Tibial nerve (tissue), 4 donors: ENCODE measurements around the gene DUOXA2. TPM values are rescaled to one million over a fixed set of nuclear protein-coding genes. Genes with fewer than 3 reads are reported as not detected.
A peak's percentile ranks its signal among the peaks of the same experiment; 100 is the strongest.
"Not testable (repeated sequence)": the region's sequence is repeated elsewhere in the genome, so short reads cannot be mapped to it uniquely, and the experiment has no call there.

Experiments
- DNase-seq, 2 donors: peaks; one replicate each; pipeline ENCODE4 v3.0.0-alpha.2; 2019; ENCODE audit warnings: low spot score in 2 of 2
- H3K27ac ChIP-seq, 4 donors: fragments of 200-600 bp; sonication (generic) in 3 of 4; one replicate each; pipeline ENCODE4 v1.5.1; 2017 to 2019; ENCODE audit warnings: mild to moderate bottlenecking in 1 of 4
- H3K27me3 ChIP-seq, 2 donors: fragments of 200-600 bp; sonication (generic) in 1 of 2; one replicate each; pipeline versions ENCODE4 v1.5.1 to v1.6.0; 2017 to 2019
- H3K36me3 ChIP-seq, 3 donors: fragments of 200-600 bp; sonication (generic); one replicate each; pipeline ENCODE4 v1.5.1; 2018 to 2019
- H3K4me1 ChIP-seq, 4 donors: fragments of 200-600 bp; sonication (generic) in 3 of 4; one replicate each; pipeline ENCODE4 v1.5.1; 2017 to 2019
- H3K4me3 ChIP-seq, 4 donors: fragments of 200-600 bp; sonication (generic) in 3 of 4; one replicate each; pipeline ENCODE4 v1.5.1; 2017 to 2019; ENCODE audit warnings: mild to moderate bottlenecking in 1 of 4, moderate library complexity in 1 of 4
- H3K9me3 ChIP-seq, 4 donors: fragments of 200-600 bp; sonication (generic) in 3 of 4; one replicate each; pipeline ENCODE4 v1.5.1; 2017 to 2019
- EP300 ChIP-seq, 2 donors: sonication (generic); formaldehyde crosslinking; IDR thresholded peaks; one replicate each; pipeline ENCODE4 v1.6.1; 2017; ENCODE audit warnings: antibody characterized with exemption in 2 of 2, mild to moderate bottlenecking in 1 of 2
- POLR2A ChIP-seq, 2 donors: fragments of 450-650 bp; IDR thresholded peaks; one replicate each; pipeline ENCODE4 v1.6.1; 2017; ENCODE audit warnings: antibody characterized with exemption in 2 of 2, mild to moderate bottlenecking in 2 of 2, moderate library complexity in 2 of 2
- WGBS, 2 donors: methylation state at CpG; one replicate each; pipeline ENCODE4 v1.1.5; 2018; 5-methylcytosine and 5-hydroxymethylcytosine counted together
- total RNA-seq, 4 donors: library from RNA; depleted of rRNA; stranded (reverse); fragments of >200 nt; gene quantifications; one replicate each; pipeline ENCODE4 v1.1.0, GENCODE V29; 2016
- TF ChIP-seq, protein P1 (sequence below), 5 experiments: fragments of 200-600 bp in 3 of 5; fragments of 450-650 bp in 2 of 5; sonication (generic) in 3 of 5; IDR thresholded peaks; one replicate each; pipeline ENCODE4 v1.5.1; 2016 to 2019; ENCODE audit warnings: antibody characterized with exemption in 5 of 5, mild to moderate bottlenecking in 3 of 5, moderate library complexity in 2 of 5

DUOXA2 gene
- total RNA-seq, 4 donors from 2014 or later: not detected

DNA sequence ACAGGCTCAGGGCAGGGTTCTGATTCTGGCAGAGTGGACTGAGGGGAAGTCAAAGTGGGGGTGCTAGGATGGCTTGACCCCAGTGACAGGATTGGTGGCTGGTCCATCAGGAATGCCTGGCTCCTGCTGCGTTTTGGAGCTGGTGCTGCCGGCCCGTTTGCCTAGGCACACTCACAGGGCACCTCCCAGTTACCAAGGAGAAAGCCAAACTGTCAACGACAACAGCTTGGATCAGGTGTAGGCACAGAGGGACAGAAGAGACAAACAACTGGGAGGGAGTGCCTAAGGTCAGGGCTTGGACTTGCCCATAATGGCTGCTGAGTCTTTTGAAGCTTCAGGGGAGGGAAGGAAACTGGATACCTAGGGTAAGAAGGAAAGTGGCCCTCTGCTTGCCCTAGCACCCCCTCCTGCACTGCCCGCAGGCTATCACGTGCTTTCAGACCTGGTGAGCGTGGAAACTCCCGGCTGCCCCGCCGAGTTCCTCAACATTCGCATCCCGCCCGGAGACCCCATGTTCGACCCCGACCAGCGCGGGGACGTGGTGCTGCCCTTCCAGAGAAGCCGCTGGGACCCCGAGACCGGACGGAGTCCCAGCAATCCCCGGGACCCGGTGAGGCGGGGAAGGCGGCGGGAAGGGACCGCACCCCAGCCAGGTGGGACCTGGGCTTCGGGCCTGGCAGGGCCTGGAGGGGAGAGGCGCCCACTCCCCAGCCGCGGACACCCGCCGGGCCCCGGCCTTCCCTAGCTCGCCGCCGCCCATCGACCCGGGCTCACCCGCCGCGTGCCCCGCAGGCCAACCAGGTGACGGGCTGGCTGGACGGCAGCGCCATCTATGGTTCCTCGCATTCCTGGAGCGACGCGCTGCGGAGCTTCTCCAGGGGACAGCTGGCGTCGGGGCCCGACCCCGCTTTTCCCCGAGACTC is 20.8 kb downstream of the DUOXA2 start:
- H3K4me3 ChIP-seq: peak overlapping the region in 2 of 4 donors; percentile 21 to 26
- TF ChIP-seq, protein P1, sequence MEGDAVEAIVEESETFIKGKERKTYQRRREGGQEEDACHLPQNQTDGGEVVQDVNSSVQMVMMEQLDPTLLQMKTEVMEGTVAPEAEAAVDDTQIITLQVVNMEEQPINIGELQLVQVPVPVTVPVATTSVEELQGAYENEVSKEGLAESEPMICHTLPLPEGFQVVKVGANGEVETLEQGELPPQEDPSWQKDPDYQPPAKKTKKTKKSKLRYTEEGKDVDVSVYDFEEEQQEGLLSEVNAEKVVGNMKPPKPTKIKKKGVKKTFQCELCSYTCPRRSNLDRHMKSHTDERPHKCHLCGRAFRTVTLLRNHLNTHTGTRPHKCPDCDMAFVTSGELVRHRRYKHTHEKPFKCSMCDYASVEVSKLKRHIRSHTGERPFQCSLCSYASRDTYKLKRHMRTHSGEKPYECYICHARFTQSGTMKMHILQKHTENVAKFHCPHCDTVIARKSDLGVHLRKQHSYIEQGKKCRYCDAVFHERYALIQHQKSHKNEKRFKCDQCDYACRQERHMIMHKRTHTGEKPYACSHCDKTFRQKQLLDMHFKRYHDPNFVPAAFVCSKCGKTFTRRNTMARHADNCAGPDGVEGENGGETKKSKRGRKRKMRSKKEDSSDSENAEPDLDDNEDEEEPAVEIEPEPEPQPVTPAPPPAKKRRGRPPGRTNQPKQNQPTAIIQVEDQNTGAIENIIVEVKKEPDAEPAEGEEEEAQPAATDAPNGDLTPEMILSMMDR (IDR thresholded peaks at IDR 0.05): peak in 1 of 5 experiments; percentile 12
- TF ChIP-seq EP300 (IDR thresholded peaks at IDR 0.05): no peak
- no peak for TF ChIP-seq POLR2A (IDR thresholded peaks at IDR 0.05)
- DNase-seq: no peak
- H3K27ac ChIP-seq: no peak overlapping the region
- WGBS, 2 donors: 11 to 16% methylated on average over 33 to 37 of the region's 57 CpGs
- peaks cover 0 to 14% (median 8%) of the 10 kb centered on the region in 4 donors for H3K4me1 ChIP-seq
- no peaks in the 10 kb centered on the region for H3K36me3 ChIP-seq
- H3K27me3 ChIP-seq: peaks cover 0 to 46% of the 10 kb centered on the region in 2 donors
- H3K9me3 ChIP-seq: no peaks in the 10 kb centered on the region

DNA sequence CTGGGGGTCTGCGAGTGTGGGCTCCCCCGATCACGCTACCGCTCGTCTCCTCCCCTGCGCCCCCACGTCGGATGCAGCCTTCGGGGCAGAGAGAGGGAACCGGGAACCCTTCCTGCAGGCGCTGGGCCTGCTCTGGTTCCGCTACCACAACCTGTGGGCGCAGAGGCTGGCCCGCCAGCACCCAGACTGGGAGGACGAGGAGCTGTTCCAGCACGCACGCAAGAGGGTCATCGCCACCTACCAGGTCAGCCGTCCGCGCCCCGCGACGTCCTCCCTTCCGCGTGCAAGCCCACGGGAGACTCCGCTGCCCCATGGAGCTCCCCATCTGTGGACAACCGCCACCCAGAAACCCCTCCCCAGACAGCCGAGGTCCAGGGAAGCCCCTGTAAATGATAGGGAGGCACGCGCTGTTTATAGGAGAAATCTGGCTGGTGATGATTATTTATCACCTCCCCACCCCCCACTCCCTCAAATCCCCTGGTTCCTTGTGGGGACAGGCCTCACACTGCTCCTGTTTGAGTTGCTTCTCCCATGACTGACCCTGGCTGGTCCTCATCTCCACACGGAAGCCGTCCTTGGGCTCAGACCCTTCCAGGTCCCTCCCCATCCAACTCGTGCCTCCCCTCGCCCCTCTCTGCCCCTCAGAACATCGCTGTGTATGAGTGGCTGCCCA is 21.7 kb downstream of the DUOXA2 start:
- WGBS, 2 donors: 13 to 29% methylated on average over 7 to 9 of the region's 37 CpGs
- H3K4me3 ChIP-seq, H3K36me3 ChIP-seq, DNase-seq, H3K27ac ChIP-seq, H3K4me1 ChIP-seq, H3K9me3 ChIP-seq: not testable (repeated sequence)
- peaks cover 0 to 37% of the 10 kb centered on the region in 2 donors for H3K27me3 ChIP-seq

DNA sequence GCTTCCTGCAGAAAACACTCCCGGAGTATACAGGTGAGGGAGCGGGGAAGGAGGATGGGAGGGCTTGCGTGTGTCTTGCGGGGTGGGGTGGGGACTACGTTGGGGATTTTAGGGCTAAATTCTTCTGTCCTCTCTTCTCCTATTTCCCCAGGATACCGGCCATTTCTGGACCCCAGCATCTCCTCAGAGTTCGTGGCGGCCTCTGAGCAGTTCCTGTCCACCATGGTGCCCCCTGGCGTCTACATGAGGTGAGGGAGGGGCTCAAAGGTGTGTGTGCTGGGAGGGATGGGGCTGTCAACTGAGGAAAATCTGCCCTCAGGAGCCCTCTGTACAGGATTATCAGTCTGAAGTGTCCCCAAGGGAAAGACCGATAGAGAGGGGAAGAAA is 22.2 kb downstream of the DUOXA2 start:
- no peak for DNase-seq
- peaks cover 0 to 34% of the 10 kb centered on the region in 2 donors for H3K27me3 ChIP-seq
- peaks cover 0 to 8% (median 7%) of the 10 kb centered on the region in 4 donors for H3K4me1 ChIP-seq
- H3K27ac ChIP-seq: no peak overlapping the region
- no peaks in the 10 kb centered on the region for H3K9me3 ChIP-seq
- H3K4me3 ChIP-seq: no peak overlapping the region
- peaks cover 0 to 10% (median 0%) of the 10 kb centered on the region in 3 donors for H3K36me3 ChIP-seq
- TF ChIP-seq POLR2A (IDR thresholded peaks at IDR 0.05) (no peak), EP300 (IDR thresholded peaks at IDR 0.05) (no peak)
- TF ChIP-seq, protein P1 (IDR thresholded peaks at IDR 0.05): no peak
- 21 to 26% methylated on average over 8 to 10 of the region's 10 CpGs for WGBS, 2 donors

DNA sequence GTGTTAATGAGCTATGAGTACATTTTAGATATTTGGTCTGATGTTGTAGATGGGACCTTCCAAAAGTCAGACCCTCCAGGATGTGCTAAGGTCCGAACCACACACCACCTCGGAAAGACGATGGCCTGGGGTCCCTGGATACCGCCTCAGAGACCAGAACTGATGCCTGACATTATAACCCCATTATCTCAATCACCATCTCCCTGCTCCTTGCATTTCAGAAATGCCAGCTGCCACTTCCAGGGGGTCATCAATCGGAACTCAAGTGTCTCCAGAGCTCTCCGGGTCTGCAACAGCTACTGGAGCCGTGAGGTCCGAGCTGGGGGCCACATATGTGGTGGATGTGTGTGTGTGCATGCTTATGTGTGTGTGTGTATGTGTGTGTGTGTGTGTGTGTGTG is 23.6 kb downstream of the DUOXA2 start:
- H3K4me3 ChIP-seq: no peak overlapping the region
- no peaks in the 10 kb centered on the region for H3K9me3 ChIP-seq
- H3K27me3 ChIP-seq: peaks cover 0 to 34% of the 10 kb centered on the region in 2 donors
- TF ChIP-seq EP300 (IDR thresholded peaks at IDR 0.05) (no peak), POLR2A (IDR thresholded peaks at IDR 0.05) (no peak)
- TF ChIP-seq, protein P1 (IDR thresholded peaks at IDR 0.05): no peak
- H3K36me3 ChIP-seq: peaks cover 0 to 15% (median 0%) of the 10 kb centered on the region in 3 donors
- H3K4me1 ChIP-seq: peaks cover 0 to 8% (median 7%) of the 10 kb centered on the region in 4 donors
- no peak for DNase-seq
- H3K27ac ChIP-seq: no peak overlapping the region
- WGBS, 2 donors: 78 to 79% methylated on average over 8 of the region's 8 CpGs

DNA sequence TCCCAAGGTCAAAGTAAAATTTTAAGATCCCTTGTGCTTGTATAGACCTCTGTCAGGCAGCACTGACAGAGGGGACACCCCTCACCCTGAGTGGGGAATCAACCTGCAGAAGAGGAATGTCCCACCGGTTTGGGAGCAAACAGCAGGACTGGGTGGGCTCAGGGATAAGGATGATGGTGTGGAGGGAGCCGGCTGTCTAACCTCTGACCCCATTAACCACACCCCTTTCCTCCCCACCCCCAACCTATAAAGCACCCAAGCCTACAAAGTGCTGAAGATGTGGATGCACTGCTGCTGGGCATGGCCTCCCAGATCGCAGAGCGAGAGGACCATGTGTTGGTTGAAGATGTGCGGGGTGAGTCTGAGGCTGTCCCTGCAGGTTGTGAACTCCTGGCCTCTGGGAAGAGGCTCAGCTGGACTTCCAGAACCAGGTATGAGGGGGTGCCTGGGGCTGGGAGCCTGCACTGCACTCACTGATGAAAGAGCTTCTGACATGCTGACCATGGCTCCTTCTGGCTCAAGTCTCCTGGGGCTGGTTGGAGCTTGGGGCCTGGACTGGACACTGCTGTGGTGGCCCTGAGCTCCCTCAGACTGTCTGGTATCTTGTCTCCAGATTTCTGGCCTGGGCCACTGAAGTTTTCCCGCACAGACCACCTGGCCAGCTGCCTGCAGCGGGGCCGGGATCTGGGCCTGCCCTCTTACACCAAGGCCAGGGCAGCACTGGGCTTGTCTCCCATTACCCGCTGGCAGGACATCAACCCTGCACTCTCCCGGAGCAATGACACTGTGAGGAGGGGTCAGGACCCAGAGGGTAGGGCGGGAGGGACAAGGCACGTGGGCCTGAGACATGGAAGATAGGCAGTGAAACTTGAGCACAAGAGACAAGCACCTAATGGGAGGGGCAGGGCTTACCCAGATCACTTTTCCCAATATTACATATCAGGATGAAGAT is 25.0 kb downstream of the DUOXA2 start:
- 68 to 74% methylated on average over 10 to 12 of the region's 12 CpGs for WGBS, 2 donors
- Histone ChIP-seq H3K4me1 (peaks cover 0 to 8% (median 7%) of the 10 kb centered on the region in 4 donors), H3K9me3 (no peaks in the 10 kb centered on the region), H3K27ac (no peak overlapping the region), H3K4me3 (no peak overlapping the region), H3K36me3 (peaks cover 0 to 26% (median 0%) of the 10 kb centered on the region in 3 donors), H3K27me3 (peaks cover 0 to 26% of the 10 kb centered on the region in 2 donors)
- DNase-seq: no peak
- TF ChIP-seq EP300 (IDR thresholded peaks at IDR 0.05) (no peak), POLR2A (IDR thresholded peaks at IDR 0.05) (no peak)
- TF ChIP-seq, protein P1 (IDR thresholded peaks at IDR 0.05): no peak
